Brain microvascular endothelial cell (primary cell): Measurements from ENCODE around the gene SH3GL3.

Experiments used
- DNase-seq: peaks from one replicate; pipeline ENCODE4 v3.0.0-alpha.2; 2020
- H3K27ac ChIP-seq: fragments of 250-450 bp; sonication (Bioruptor Pico); 2 replicates; pipeline ENCODE4 v1.5.1; 2020; ENCODE audit warnings: mild to moderate bottlenecking, moderate library complexity
- H3K27me3 ChIP-seq: fragments of 250-450 bp; sonication (Bioruptor Pico); replicated peaks from 2 replicates; pipeline ENCODE4 v1.5.1; 2020; ENCODE audit warnings: mild to moderate bottlenecking
- H3K36me3 ChIP-seq: fragments of 250-450 bp; sonication (Bioruptor Pico); replicated peaks from 2 replicates; pipeline ENCODE4 v1.5.1; 2020; ENCODE audit warnings: mild to moderate bottlenecking
- H3K4me3 ChIP-seq: 2 replicates; pipeline ENCODE4 v1.5.1; 2011; ENCODE audit warnings: low read depth, mild to moderate bottlenecking, control low read depth, low read length, moderate library complexity
- in situ Hi-C: cut with HindIII; loops from 2 replicates; pipeline ENCODE4 v1.10.0; 2017; ENCODE audit warnings: low sequenced_read_pairs, low pct_ligation_motif_present
- TF ChIP-seq, protein P1 (sequence below): IDR thresholded peaks from 2 replicates; pipeline ENCODE4 v1.5.1; 2011; ENCODE audit warnings: low read depth, mild to moderate bottlenecking, moderate library complexity, low read length, control low read depth, inconsistent platforms; ENCODE audit errors: missing control alignments

SH3GL3 gene

DNA sequence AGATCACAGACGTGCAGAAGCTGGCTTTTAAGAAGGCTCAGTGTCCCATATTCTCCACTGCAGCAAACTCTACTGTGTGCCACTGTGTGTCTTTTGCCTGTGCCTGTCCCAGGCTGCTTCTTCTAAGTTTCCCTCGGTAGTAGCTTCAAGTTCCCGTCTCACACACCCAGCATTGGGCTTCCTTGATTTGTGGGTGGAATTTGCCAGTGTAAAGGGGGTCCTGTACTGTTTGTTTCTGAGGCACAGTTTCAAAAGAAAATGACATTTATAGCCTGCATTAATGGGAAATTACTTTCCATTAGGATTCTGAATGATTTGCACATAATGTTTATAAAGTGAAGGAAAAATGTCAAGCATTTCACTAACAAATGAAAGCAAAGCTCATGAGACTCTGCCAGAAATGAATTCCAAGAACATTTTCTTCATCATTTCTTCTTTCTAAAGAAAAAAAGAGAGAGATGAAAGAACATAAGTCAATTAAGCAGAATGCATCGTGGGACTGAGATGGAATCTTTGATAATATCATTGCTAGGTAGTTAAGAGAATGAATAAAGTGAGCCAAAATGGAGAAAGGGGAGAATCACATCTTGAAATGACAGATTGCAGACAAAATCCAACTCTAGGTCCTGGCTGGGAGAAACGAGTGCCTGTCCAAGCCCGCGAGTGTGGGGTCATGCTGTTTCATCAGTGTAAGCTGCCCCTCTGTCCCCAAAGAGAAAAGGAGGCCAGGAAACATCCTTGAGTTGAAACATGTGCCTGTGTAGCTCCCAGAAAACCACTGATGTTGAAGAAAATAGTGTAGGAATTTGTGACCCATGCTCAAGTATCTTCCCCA lies 158.2 kb downstream of the SH3GL3 start:
- H3K4me3 ChIP-seq, result no peak overlapping the region
- no peaks in the 10 kb centered on the region for H3K27me3 ChIP-seq
- H3K27ac ChIP-seq, result no peak overlapping the region
- no peak for DNase-seq
- TF ChIP-seq, protein P1, sequence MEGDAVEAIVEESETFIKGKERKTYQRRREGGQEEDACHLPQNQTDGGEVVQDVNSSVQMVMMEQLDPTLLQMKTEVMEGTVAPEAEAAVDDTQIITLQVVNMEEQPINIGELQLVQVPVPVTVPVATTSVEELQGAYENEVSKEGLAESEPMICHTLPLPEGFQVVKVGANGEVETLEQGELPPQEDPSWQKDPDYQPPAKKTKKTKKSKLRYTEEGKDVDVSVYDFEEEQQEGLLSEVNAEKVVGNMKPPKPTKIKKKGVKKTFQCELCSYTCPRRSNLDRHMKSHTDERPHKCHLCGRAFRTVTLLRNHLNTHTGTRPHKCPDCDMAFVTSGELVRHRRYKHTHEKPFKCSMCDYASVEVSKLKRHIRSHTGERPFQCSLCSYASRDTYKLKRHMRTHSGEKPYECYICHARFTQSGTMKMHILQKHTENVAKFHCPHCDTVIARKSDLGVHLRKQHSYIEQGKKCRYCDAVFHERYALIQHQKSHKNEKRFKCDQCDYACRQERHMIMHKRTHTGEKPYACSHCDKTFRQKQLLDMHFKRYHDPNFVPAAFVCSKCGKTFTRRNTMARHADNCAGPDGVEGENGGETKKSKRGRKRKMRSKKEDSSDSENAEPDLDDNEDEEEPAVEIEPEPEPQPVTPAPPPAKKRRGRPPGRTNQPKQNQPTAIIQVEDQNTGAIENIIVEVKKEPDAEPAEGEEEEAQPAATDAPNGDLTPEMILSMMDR, result no peak
- in situ Hi-C loops, result no loop called here
- H3K36me3 ChIP-seq, result no peaks in the 10 kb centered on the region

DNA sequence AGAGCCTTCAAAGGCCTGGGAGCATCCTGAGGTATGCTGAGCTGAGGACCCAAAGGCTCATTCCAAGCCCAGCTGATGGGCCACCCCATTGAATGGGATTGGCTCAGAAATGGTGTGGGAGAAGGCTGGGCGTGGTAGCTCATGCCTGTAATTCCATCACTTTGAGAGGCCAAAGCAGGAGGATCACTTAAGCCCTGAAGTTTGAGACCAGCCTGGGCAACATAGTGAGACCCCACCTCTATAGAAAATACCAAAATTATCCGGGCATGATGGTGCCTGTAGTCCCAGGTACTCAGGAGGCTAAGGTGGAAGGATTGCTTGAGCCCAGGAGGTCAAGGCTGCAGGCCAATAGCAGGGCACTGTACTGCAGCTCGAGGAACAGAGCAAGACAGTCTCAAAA lies 163.0 kb downstream of the SH3GL3 start:
- in situ Hi-C loops, result no loop called here

DNA sequence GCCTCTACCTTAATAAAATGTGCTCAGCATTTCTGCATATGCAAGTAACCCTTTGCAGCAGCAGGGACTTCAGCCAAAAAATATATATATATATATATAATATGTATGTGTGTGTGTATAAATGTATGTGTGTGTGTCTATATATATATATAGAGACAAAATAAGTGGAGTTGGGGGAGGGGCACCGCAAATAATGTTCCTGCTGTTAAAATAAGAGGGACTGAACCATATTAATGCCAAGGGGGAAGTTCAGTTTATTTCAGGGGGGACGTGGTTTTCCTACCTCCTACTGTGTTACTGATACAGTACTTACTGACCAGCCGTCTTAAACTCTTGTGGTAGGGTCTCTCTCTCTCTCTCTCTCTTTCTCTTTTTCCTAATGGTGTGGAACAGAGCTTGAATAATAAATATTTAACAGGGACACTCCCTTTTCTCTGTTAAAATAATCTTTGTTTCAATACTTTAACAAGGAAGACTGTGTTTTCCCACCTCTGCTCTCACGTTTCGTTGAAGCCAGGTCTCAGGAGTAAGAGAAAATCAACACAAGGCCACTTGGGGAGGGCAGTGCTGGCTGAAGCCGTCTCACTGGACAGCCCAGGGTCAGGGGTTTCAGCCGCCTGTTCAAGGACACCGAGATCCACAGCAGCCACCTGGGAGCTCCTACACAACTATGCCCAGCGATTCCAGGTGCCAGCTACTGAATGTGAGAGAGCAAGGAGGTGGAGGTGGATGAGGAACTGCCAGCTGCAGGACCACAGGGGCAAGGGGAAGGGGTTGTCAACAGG lies 164.0 kb downstream of the SH3GL3 start:
- TF ChIP-seq, protein P1, result no peak
- in situ Hi-C loops, result no loop called here
- DNase-seq, result no peak
- no peak overlapping the region for H3K4me3 ChIP-seq
- H3K27ac ChIP-seq, result no peak overlapping the region
- H3K27me3 ChIP-seq, result no peaks in the 10 kb centered on the region
- H3K36me3 ChIP-seq, result no peaks in the 10 kb centered on the region

More for the DNA sequence above, 163.0 kb downstream of the SH3GL3 start:
- H3K27ac ChIP-seq, result no peak overlapping the region
- no peak overlapping the region for H3K4me3 ChIP-seq
- no peaks in the 10 kb centered on the region for H3K36me3 ChIP-seq
- no peaks in the 10 kb centered on the region for H3K27me3 ChIP-seq
- TF ChIP-seq, protein P1, result no peak
- no peak for DNase-seq

DNA sequence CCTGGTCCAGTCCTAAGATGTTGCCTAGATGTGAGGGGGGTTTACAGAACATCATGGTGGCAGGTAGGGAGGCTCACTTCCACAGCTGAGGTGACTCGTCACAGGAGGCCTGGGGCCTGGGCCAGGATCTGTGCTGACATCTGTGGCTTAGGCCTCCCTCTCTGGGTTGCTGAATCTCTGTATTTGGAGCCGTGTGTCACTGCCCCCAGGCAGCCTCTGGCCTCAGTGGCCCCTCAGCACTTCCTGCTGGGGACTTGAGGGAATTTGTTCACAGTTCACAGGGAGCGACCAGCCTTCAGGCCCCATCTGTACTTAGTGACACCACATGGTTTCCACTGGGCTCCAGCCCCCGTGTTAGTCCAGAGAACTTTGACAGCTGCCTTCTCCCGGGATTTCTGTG lies 165.1 kb downstream of the SH3GL3 start:
- Histone ChIP-seq H3K36me3 (no peaks in the 10 kb centered on the region), H3K27ac (no peak overlapping the region), H3K4me3 (no peak overlapping the region), H3K27me3 (no peaks in the 10 kb centered on the region)
- in situ Hi-C loops, result no loop called here
- TF ChIP-seq, protein P1, result no peak
- no peak for DNase-seq

DNA sequence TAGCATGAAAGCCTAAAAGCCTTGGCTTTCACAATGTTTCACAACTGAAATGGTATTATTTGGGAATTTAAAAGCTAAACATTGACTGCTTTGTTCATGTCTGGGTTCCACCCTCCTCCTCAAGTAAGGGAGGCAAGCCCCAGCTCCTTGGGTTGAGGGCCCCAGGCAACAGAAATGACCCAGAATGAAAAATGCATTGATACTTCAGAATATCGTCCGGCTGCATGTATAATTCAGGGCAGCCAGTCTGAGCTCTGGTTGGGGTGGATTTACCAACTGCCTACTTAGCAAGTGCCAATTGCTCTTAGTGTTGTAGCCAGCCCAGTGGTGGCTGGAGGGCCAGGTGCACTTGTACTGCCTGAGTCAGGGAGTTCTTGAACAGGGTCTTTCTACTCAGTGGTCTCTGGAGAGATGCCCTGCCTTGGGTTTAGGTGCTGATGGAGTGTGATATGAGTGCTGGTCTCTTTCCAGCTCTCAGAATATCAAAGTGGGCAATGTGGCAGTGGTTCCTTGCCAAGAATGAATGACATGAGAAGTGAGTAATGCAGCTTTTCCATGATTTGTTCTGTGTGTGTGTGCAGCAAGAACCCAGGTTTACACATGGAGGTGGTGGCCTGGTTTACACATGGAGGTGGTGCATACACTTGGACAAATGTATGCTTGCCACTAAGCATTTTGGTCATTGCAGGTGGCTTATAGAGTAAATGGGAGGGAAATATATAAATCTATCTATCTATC lies 165.9 kb downstream of the SH3GL3 start:
- TF ChIP-seq, protein P1, result no peak
- Histone ChIP-seq H3K27me3 (no peaks in the 10 kb centered on the region), H3K36me3 (no peaks in the 10 kb centered on the region), H3K27ac (no peak overlapping the region), H3K4me3 (no peak overlapping the region)
- no peak for DNase-seq
- in situ Hi-C loops, result no loop called here
